ENCODE measurements around the gene NXN.
"Not testable (repeated sequence)": the region's sequence is repeated elsewhere in the genome, so short reads cannot be mapped to it uniquely, and the experiment has no call there.

NXN gene

GRCh38 chr17:979212-979538 lies 401 bp downstream of the NXN start:
- no peak for DNase-seq (ENCODE audit: low read depth in 2 of 2)

DNA sequence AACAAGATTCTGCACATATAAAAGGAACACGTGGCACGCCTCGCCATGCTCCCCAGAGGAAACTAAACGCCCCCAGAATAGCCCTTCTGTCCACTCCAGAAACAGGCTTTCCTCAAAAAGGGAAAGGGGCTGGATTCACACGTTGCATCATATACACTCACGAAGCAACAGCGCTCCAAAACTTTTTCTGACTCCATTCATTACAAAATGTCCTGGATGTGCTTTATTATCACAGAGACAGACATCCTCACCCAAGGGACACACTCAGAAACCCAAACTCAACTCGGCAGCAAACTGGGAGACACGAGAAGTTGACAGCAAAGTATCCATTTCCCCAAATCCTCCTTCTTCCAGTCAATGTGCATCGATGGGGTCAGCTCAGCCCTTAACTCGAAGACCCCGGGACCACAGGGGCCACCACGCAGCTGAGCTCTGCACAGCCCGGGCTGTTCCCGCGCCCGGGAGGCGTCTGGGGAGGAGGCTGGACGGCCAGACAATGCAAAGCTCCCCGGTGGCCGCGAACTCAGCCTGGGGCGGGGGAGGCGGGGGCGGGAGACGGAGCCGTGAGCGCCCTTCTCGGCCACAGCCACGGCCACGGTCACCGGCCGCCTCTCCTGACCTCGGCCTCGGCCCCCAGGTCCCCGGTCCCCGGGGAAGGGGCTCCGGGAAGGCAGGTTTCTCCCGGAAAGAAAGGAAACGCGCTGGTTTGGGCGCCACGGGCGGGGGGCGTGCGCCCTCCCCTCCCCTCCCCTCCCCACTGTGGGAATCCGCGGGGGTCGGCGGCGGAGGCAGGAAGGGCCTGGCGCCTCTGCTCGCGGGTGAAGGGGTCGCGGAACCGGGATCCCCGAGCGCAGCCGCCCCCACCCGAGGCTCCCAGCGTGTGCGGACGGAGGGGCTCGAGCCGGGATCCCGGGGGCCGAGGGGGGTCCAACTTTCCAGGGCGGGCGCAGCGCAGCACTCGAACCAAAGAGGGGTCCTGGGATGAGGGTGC lies 1.2 kb downstream of the NXN start:
- no peak for DNase-seq (ENCODE audit: low read depth in 2 of 2)

GRCh38 chr17:977166-977565 lies 2.4 kb downstream of the NXN start:
- DNase-seq (ENCODE audit: low read depth in 2 of 2): no peak

DNA sequence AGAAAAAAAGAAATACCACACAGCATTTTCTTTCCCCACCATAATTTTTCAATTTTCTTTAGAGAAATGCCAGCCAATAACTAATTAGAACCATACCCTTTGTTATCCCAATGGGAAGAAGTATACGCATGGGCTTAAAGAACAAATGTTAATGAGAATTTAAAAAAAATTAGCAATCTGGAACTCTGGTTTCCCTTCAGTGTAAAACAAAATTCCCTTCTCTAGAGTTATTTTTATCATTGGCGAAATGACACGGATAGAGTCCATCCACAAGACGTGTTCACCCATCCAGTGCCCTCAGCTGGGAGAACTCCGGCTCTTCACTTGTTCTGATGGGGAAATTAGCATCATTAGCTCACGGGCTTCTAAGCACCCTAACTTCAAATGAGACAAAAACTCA lies 3.3 kb downstream of the NXN start:
- no peak for DNase-seq (ENCODE audit: low read depth in 2 of 2)

- DNase-seq (ENCODE audit: low read depth in 2 of 2): no peak
Observed at GRCh38 chr17:975371-975915, 4.1 kb downstream of the NXN start.

DNA sequence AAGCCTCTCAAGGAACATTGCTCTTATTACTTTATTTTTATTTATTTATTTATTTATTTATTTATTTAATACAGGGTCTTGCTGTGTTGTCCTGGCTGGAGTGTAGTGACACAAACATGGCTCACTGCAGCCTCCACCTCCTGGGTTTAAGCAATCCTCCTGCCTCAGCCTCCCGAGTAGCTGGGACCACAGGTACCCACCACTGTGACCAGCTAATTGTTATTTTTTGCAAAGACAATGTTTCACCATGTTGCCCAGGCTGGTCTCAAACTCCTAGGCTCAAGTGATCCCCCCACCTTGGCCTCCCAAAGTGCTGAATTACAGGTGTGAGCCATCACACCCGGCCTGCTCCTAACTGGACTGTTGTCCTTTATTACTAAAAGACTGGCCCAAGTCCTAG lies 4.8 kb downstream of the NXN start:
- DNase-seq (ENCODE audit: low read depth in 2 of 2): not testable (repeated sequence)

DNA sequence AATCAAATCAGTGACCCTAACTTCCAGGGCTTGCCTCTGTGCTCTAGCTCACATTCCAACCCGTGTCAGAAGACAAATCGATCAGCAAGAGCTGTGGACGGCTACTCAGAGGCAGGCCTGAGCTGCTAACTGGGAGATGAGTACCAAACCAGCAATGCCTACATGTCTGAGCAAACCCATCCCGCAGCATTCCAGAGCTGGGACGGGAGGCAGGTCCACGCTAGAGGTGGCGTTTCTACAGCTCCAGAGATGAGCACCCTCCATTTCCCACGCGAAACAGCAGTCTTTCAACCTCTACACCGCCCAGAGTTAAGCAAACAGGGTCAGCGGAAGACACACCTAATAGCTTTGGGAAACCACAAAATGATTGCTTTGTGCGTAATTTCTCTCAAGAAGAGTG lies 6.5 kb downstream of the NXN start:
- no peak for DNase-seq (ENCODE audit: low read depth in 2 of 2)

DNA sequence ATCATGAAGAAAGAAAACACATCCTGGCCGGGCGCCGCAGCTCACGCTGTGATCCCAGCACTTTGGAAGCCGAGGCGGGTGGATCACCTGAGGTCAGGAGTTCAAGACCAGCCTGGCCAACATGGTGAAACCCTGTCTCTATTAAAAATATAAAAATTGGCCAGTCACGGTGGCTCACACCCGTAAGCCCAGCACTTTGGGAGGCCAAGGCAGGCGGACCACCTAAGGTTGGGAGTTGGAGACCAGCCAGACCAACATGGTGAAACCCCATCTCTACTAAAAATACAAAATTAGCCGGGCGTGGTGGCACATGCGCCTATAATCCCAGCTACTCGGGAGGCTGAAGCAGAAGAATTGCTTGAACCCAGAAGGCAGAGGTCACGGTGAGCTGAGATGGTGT lies 7.7 kb downstream of the NXN start:
- not testable (repeated sequence) for DNase-seq (ENCODE audit: low read depth in 2 of 2)

GRCh38 chr17:970364-970763 lies 9.2 kb downstream of the NXN start:
- no peak for DNase-seq (ENCODE audit: low read depth in 2 of 2)

- no peak for DNase-seq (ENCODE audit: low read depth in 2 of 2)
Observed at GRCh38 chr17:969811-970355, 9.7 kb downstream of the NXN start.

DNA sequence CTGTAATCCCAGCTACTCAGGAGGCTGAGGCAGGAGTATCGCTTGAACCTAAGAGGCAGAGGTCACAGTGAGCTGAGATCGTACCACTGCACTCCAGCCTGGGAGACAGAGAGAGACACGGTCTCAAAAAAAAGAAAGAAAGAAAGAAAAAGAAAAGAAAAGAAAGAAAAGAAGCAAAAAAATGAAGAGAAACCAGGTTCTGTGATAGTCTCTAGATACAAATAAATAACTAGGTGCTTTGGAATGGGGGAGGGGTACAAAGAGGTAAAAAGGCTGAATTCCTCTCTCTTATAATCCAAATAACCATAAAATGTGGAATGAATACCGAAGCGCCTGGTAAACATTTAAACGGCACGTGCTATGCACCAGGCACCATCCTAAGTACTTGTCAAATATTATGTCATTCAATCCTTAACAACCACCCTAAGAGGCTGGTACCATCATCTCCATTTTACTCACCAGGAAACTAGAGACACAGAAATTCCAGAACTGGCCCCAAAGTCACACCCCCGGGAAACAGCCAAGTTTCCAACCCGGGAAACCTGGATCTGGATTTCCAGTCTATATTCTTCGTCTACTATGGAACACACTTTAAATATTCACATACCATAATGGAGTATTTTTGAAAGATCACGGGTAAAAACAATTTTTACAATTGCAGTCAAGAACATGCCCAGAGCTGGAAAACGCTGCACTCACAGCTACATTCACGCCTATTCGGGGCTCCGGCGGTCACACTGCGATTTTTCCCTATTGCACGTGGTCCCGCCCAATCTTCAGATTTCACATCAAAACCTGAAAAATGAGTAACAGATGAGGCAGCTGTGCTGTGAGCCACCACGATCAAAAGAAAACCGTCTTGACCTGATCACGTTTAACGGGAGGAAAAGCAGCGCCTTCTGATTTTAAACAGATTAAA lies 10.5 kb downstream of the NXN start:
- no peak for DNase-seq (ENCODE audit: low read depth in 2 of 2)

- DNase-seq (ENCODE audit: low read depth in 2 of 2): no peak
Observed at GRCh38 chr17:967122-967521, 12.5 kb downstream of the NXN start.

DNA sequence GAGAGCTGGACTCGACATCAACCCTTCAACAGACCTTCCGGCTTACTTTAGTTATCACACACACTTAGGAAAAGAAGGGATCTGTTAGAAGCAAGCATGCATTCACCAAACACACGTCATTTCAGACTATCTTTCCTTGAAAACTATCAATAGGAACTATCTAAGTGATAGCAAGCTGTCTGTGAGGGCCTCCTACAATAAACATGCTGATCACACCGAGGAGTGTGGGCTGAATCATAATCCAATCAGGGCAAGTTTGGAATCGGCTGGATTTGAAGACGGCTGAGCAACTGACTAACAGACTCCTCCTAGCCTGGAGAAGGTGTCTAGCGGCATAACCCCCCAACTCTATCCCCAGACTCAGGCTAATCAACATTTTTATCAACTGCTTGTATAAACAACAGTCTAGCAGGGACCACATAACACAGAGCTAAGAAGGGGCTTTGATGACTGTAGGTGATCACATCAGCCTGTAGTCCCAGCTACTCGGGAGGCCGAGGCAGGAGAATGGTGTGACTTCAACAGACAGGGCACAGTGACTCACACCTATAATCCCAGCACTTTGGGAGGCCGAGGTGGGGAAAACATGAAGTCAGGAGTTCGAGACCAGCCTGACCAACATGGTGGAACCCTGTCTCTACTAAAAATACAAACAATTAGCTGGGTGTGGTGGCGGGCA lies 14.1 kb downstream of the NXN start:
- DNase-seq (ENCODE audit: low read depth in 2 of 2): no peak

DNA sequence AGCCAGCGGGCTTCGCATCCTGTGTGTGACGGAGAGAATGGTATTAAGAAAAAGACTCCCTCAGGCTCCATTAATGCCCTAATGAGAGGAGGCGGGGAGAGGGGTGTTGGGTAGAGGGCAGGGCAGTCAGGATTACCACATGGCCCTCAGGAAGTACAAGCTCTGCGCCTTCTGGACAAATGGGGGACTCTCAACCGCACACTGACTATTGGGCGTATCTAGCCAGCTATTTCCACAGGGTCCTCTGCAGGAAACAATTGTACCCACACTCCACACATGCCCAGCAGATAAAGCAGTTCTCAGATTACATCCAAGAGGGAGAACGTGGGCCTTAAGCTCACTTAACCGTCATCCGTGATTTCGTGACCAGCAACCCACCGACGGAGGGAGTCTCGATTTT lies 14.7 kb downstream of the NXN start:
- DNase-seq (ENCODE audit: low read depth in 2 of 2): no peak

- no peak for DNase-seq (ENCODE audit: low read depth in 2 of 2)
Observed at GRCh38 chr17:962670-963069, 16.9 kb downstream of the NXN start.

DNA sequence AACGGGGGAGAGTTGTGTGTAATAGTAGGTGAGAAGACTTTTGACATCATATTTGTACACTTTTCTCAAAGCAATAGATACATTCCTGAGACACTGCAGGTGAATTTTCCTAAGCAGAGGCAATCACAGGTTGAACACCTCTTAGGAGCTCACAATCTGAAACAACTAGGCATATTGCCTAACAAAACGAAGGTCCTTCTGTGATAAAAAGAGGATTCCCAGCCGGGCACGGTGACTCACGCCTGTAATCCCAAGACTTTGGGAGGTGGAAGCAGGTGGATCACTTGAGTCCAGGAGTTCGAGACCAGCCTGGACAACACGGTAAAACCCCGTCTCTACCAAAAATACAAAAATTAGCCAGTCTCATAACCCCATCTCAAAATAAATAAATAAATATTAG lies 17.4 kb downstream of the NXN start:
- DNase-seq (ENCODE audit: low read depth in 2 of 2): no peak

GRCh38 chr17:958712-959451 lies 20.7 kb downstream of the NXN start:
- DNase-seq (ENCODE audit: low read depth in 2 of 2): no peak

GRCh38 chr17:957856-958421 lies 21.6 kb downstream of the NXN start:
- DNase-seq (ENCODE audit: low read depth in 2 of 2): no peak

DNA sequence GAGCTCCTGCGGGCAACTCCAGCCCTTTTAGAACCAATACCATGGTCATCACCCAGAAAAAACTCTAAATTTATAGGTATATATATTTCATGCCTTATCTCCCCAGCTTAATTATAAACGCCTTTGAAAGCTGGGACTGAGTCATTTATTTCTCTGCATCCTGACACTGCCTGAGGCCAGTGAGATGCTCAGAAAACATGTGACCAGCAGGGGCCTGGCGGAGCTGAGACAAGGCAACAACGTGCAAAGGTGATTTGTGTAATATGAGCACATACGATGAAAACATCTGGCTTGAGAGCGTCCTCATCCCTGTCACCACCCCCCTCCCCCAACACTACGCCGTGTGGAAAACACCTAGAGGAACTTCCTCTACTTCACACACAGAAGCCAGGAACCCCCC lies 22.7 kb downstream of the NXN start:
- no peak for DNase-seq (ENCODE audit: low read depth in 2 of 2)

DNA sequence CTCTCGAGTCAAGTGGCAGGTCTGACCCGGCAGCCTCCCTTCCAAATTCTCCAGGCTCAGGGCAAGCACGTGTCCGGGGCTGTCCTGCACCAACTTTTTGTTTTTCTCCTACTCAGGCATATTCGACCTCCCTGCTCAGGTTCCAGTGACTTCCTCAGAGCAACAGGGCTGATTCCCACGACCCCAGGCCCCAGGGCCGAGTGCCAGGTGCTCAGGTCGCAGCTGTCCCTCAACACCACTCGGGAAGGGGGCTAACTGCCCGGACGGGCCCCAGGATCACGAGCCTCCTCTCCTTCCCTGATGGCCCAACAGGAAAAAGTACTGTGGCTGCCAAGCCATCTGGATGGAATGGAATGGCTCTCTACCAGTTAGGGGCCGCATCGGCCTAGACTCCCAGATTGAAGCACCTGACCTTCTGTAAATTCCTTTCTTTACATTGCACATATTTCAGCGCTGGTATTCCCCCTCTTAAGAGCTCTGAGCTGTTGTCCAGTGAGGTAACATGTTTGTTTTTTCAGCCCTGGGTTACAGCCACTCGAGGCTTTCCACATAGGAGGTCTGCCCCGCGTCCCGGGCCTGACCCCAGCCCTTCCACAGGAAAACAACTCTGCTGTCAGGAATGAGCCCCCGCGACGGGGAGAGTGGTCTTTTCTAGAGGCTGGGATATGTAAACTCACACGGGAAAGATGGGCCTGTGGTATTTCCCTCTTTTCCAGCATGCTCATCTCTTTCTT lies 25.0 kb downstream of the NXN start:
- no peak for DNase-seq (ENCODE audit: low read depth in 2 of 2)

All from stimulated activated CD4-positive, alpha-beta T cell treated with anti-CD3 and anti-CD28 coated beads, Interleukin-12 subunit alpha, Interleukin-12 subunit beta, amount 100 ng/mL, for 24 hours (primary cell).